HG03565 (cell line): Measurements from ENCODE around the gene KLHL29.

Experiments used
- ATAC-seq: cut with Tn5 transposase; IDR thresholded peaks from one replicate; pipeline ENCODE4 v1.9.1; 2021; ENCODE audit warnings: mild to moderate bottlenecking, moderate library complexity; ENCODE audit not compliant: unreplicated experiment

Gene KLHL29

DNA sequence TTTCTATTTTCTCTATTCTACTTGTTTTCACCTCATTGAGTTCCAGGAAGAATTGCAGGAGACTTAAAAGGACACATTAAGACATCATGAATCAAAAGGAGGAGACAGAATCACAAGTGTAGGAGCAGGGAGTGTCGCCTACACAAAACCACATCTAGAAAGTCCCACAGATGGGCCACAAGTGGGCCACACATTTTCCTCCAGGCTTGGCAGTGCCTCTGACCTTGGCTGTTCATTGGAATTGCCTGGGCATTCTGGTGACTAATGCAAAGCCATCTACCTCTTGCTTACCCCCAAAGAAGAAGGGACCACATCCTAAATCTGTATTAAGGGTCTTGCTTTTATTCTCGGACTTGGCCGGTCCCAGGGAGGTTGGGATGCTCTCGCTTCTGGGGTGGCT is 103.6 kb downstream of the KLHL29 start:
- ATAC-seq: no peak

GRCh38 chr2:23489471-23490322 is 104.7 kb downstream of the KLHL29 start:
- ATAC-seq: no peak

- no peak for ATAC-seq
These were observed 106.8 kb downstream of the KLHL29 start for GRCh38 chr2:23491591-23492336.

DNA sequence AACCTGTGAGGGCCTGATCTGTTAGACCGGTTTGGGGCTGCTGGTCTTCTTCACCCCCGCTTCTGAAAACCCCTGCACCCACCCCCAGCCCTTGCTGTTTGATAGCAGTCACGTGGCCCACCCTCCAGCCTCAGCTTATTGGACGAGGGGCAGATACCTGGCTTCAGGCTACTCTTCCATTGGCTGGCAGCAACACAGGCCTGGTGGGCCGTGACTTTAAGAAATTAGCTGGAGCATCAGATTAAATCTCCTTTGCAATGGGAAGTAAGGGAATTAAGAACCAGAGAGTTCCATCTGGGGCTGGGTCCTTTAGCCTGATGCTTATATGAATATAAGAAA is 107.3 kb downstream of the KLHL29 start:
- no peak for ATAC-seq

GRCh38 chr2:23492921-23493320 is 107.9 kb downstream of the KLHL29 start:
- no peak for ATAC-seq

GRCh38 chr2:23493846-23494245 is 108.9 kb downstream of the KLHL29 start:
- no peak for ATAC-seq

DNA sequence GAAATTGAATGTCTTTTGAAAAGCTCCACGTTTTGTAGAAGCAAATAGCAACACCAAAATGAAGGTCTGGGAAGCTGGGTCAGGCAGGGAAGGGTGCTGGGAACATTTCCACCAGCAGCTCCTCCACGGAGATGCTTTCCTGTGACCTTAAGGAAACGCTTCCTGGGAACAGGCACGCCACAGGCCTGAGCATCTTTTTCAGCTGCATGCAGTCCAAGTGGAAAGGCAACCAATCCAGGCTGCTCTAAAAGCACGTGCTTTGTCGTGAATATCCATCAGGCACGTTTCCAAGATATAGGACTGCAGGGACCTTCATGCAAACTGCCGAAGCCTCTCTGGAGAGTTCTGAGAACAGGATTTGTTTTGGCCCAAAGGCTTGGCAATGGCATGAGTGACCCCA is 109.3 kb downstream of the KLHL29 start:
- ATAC-seq: no peak

GRCh38 chr2:23495661-23496114 is 110.7 kb downstream of the KLHL29 start:
- ATAC-seq: no peak

GRCh38 chr2:23496456-23496855 is 111.5 kb downstream of the KLHL29 start:
- ATAC-seq: no peak

DNA sequence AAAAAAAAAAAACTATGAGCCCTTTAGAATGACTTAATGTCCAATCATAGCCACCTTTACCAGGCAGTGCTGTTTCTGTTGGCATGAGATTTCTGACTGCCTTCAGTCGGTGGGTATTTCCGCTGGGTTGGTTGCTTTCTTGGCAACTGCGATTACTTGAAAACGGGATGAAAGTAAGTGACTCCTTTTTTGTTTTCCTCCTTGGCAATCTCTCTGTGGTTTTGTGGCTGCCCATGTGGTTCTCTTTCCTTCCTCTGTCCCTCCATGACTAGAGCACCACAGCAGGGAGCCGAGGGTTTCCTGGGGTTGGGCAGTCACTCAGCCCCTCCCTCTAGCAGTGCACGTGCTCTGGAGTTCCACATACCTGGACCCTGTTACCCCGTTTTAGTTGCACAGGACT is 112.1 kb downstream of the KLHL29 start:
- no peak for ATAC-seq

- ATAC-seq: no peak
These were observed 112.6 kb downstream of the KLHL29 start for GRCh38 chr2:23497536-23497935.

DNA sequence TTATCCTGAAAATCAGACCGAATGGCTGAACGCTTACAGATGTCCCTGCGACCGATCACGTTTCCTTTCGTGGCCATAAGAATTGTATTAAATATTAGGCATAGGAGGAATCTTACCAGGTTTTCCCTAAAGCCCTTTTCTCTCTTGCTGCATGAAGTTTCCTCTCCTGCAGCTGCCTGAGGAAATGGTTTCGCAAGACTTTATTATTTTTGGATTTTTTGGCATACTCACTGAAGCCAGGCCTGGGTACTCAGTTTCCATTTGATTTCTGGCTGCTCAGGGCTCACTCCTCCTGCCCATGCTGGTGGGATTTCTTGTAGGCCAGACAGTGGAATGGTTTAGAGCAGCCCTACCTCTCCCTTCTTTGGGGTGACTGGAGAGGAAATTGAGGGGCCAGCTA is 114.0 kb downstream of the KLHL29 start:
- no peak for ATAC-seq

- ATAC-seq: no peak
These were observed 114.5 kb downstream of the KLHL29 start for GRCh38 chr2:23499439-23499838.

- ATAC-seq: no peak
These were observed 115.9 kb downstream of the KLHL29 start for GRCh38 chr2:23500836-23501235.

DNA sequence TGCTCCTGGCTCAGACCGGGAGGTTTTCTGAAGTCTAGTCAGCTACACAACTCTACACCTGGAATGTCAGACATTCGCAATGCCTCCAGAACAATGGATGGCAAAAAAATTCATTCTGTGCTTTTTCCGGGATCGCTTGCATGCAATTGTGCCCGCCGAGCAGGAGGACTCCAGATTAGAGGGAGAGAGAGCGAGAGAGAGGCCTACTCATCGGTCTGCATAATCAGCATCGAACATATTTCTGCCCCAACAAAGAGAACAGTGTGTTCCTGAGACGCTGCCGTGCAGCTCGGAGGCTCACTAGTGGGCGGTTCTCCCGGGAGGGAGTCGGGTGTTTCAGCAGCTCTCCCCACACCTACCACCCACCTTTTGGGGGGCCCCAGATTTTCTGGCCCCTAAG is 117.1 kb downstream of the KLHL29 start:
- ATAC-seq: no peak

GRCh38 chr2:23503097-23503496 is 118.1 kb downstream of the KLHL29 start:
- ATAC-seq: no peak

DNA sequence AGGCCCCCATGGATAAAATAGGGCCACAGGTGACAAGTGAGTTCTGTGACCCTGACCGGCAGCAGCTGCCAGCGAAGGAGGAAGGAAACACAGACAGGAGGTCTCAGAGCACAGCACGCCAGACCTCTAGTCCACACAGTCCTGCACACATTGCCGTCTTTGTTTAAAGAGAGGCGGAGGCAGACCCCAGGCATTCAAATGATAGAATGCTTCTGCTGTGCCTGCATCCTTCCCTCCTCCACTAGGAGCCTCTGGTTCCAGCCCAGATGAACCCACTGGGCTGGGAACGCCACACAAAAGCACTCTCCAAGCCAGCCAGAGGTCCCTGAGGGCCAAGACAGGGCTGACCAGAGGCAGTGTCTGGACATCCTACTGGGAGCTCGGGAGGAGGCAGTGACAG is 118.7 kb downstream of the KLHL29 start:
- no peak for ATAC-seq

- ATAC-seq: no peak
These were observed 119.6 kb downstream of the KLHL29 start for GRCh38 chr2:23504591-23504990.

GRCh38 chr2:23505218-23505983 is 120.4 kb downstream of the KLHL29 start:
- ATAC-seq: no peak

DNA sequence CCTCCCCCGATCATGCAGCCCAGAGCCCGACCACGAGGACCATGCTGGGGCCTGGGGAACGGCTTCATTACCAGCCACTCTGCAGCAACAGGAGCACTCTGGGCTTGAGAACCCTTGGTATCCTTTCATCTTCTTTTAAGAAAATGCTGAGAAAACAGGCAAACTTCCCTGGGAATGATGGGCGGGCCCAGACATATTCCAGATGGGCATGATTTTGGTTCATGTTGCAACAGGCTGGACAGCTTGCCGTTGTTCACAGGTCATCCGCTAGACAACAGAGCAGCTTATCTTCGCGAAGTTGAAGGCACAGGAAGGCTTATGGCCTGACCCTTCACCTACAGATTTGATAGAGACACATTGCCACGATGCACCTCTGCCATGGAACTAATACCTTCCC is 121.0 kb downstream of the KLHL29 start:
- no peak for ATAC-seq

DNA sequence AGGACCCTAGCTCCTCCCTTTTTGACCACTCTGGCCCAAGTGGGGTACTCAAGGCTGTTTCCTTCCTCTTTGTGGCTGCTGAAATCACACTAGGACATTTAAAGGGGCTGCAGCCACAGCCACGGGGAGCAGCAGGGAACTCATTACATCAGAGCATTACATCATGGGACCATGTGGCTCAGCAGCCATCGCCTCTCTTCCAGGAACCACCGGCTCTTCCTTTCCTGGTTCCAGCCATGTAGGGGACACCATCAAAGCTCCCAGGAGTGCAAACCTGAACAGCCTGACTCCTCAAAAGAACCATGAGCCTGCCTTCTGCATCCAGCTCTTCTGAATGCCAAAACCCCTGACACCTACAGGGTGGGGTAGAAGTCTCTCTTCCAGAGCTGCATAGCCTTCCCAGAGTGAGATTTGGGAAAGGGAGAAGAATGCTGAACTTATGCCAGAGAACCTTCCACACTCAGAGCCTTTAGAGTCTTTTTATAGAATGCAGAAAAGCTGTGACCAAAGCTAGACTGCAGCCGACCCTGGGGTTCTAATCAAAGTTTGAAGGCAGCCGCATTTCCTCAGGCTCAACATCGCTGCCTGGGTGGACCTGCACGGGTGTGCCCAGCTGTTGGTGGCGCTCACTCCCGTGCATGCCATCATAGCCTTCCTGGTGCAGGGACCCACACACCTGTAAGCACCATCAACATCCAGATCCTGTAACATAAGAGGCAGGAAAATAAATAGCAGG is 121.7 kb downstream of the KLHL29 start:
- ATAC-seq: no peak
